Hindlimb muscle (tissue), 1 donor: ENCODE data around the gene ELF3. TPM values are rescaled to one million over a fixed set of nuclear protein-coding genes. Genes with fewer than 3 reads are reported as not detected.
"Not testable (repeated sequence)": the region's sequence is repeated elsewhere in the genome, so short reads cannot be mapped to it uniquely, and the experiment has no call there.

Source experiments
- DNase-seq: peaks from one replicate; pipeline ENCODE4 v3.0.0-alpha.2; 2013
- polyA plus RNA-seq: library from polyadenylated mRNA; unstranded; fragments of 120-200 nt; gene quantifications from one replicate; pipeline ENCODE4 v1.2.1, GENCODE V29; 2013; ENCODE audit not compliant: insufficient read length

Gene ELF3
- polyA plus RNA-seq, 1 donor, result 0.15 TPM

- DNase-seq, result no peak
These were observed 26.4 kb downstream of the ELF3 start for GRCh38 chr1:202036595-202037387.

- no peak for DNase-seq
These were observed 27.4 kb downstream of the ELF3 start for GRCh38 chr1:202037706-202038296.

GRCh38 chr1:202038688-202039346 is 28.4 kb downstream of the ELF3 start:
- no peak for DNase-seq

- DNase-seq, result no peak
These were observed 35.3 kb downstream of the ELF3 start for GRCh38 chr1:202045705-202046104.

- no peak for DNase-seq
These were observed 35.8 kb downstream of the ELF3 start for GRCh38 chr1:202046227-202046626.

- DNase-seq, result no peak
These were observed 36.6 kb downstream of the ELF3 start for GRCh38 chr1:202046748-202047708.

- no peak for DNase-seq
These were observed 37.6 kb downstream of the ELF3 start for GRCh38 chr1:202047977-202048376.

GRCh38 chr1:202049129-202049528 is 38.7 kb downstream of the ELF3 start:
- no peak for DNase-seq

GRCh38 chr1:202054094-202054493 is 43.7 kb downstream of the ELF3 start:
- DNase-seq, result no peak

GRCh38 chr1:202054673-202055072 is 44.3 kb downstream of the ELF3 start:
- DNase-seq, result not testable (repeated sequence)

GRCh38 chr1:202056644-202057334 is 46.4 kb downstream of the ELF3 start:
- no peak for DNase-seq

- not testable (repeated sequence) for DNase-seq
These were observed 46.9 kb downstream of the ELF3 start for GRCh38 chr1:202057335-202057704.

- DNase-seq, result no peak
These were observed 47.9 kb downstream of the ELF3 start for GRCh38 chr1:202058001-202058908.

GRCh38 chr1:202061055-202061454 is 50.7 kb downstream of the ELF3 start:
- DNase-seq, result no peak

- not testable (repeated sequence) for DNase-seq
These were observed 51.4 kb downstream of the ELF3 start for GRCh38 chr1:202061787-202062186.

- DNase-seq, result not testable (repeated sequence)
These were observed 52.2 kb downstream of the ELF3 start for GRCh38 chr1:202062636-202063035.

GRCh38 chr1:202063093-202063492 is 52.7 kb downstream of the ELF3 start:
- no peak for DNase-seq

GRCh38 chr1:202064889-202065312 is 54.5 kb downstream of the ELF3 start:
- not testable (repeated sequence) for DNase-seq
